SK-N-SH (cell line): Measurements from ENCODE around the gene PTPRB. TPM values are rescaled to one million over a fixed set of nuclear protein-coding genes. Genes with fewer than 3 reads are reported as not detected.

Source experiments
- CTCF ChIA-PET: fragments of 300-600, 350-600 bp; formaldehyde crosslinking; extraction: SDS; loops from one replicate; lab custom pipeline; 2021; lab: Yijun Ruan, JAX
- POLR2A ChIA-PET: fragments of 350-600 bp; sonication (Branson Sonifier 250); formaldehyde crosslinking; extraction: SDS; loops from one replicate; lab custom pipeline; 2020; ENCODE audit warnings: antibody characterized with exemption, inconsistent platforms; lab: Yijun Ruan, JAX
- DNase-seq: peaks from one replicate; pipeline ENCODE4 v3.0.0; 2012
- H2AFZ ChIP-seq: fragments of 200-600 bp; sonication (generic); 2 replicates; pipeline ENCODE4 v1.8.1; 2016; ENCODE audit warnings: antibody characterized with exemption, mild to moderate bottlenecking, low read depth
- H3F3A ChIP-seq: fragments of 200-600 bp; sonication (generic); replicated peaks from 2 replicates; pipeline ENCODE3; 2016; ENCODE audit warnings: antibody characterized with exemption, mild to moderate bottlenecking; ENCODE audit not compliant: insufficient read depth
- H3K27ac ChIP-seq, 2 experiments: fragments of 200-500 bp in 1 of 2; fragments of 200-600 bp in 1 of 2; sonication (Bioruptor generic) in 1 of 2; sonication (generic), shearing (Covaris generic) in 1 of 2; 2 replicates each; pipeline versions ENCODE4 v1.5.1 to v1.6.1; 2014 to 2016; ENCODE audit warnings: low read depth in 2 of 2, inconsistent platforms in 1 of 2, low read length in 1 of 2, mild to moderate bottlenecking in 1 of 2, mixed read lengths in 1 of 2
- H3K27me3 ChIP-seq: fragments of 200-600 bp; sonication (generic), shearing (Covaris generic); 2 replicates; pipeline ENCODE4 v1.6.1; 2016; ENCODE audit warnings: mixed run types; ENCODE audit not compliant: insufficient read depth
- H3K36me3 ChIP-seq, 2 experiments: fragments of 200-500 bp in 1 of 2; fragments of 200-600 bp in 1 of 2; sonication (Bioruptor generic) in 1 of 2; sonication (generic) in 1 of 2; replicated peaks in 1 of 2; 2 replicates each; pipeline versions ENCODE3 to v1.5.1; 2014 to 2016; ENCODE audit warnings: low read length in 1 of 2, mild to moderate bottlenecking in 1 of 2; ENCODE audit not compliant: insufficient read depth in 2 of 2, control insufficient read depth in 1 of 2
- H3K4me1 ChIP-seq, 2 experiments: fragments of 200-500 bp in 1 of 2; fragments of 200-600 bp in 1 of 2; sonication (Bioruptor generic) in 1 of 2; sonication (generic), shearing (Covaris generic) in 1 of 2; 2 replicates each; pipeline versions ENCODE4 v1.5.1 to v1.6.1; 2014 to 2016; ENCODE audit warnings: low read depth in 1 of 2, low read length in 1 of 2, mixed run types in 1 of 2; ENCODE audit not compliant: insufficient read depth in 2 of 2, control insufficient read depth in 1 of 2
- H3K4me2 ChIP-seq: fragments of 200-600 bp; sonication (generic), shearing (Covaris generic); 2 replicates; pipeline ENCODE4 v1.6.1; 2017; ENCODE audit warnings: mixed run types
- H3K4me3 ChIP-seq, 2 experiments: fragments of 200-500 bp in 1 of 2; fragments of 200-600 bp in 1 of 2; sonication (Bioruptor generic) in 1 of 2; sonication (generic), shearing (Covaris generic) in 1 of 2; 2 replicates each; pipeline versions ENCODE4 v1.5.1 to v1.8.1; 2014 to 2016; ENCODE audit warnings: low read depth in 2 of 2, inconsistent platforms in 1 of 2, low read length in 1 of 2, mild to moderate bottlenecking in 1 of 2, mixed read lengths in 1 of 2, moderate library complexity in 1 of 2
- H3K79me2 ChIP-seq: fragments of 200-600 bp; sonication (generic); 2 replicates; pipeline ENCODE4 v1.8.1; 2017; ENCODE audit warnings: mild to moderate bottlenecking; ENCODE audit not compliant: insufficient read depth
- H3K9ac ChIP-seq: fragments of 200-600 bp; sonication (generic); 2 replicates; pipeline ENCODE4 v1.6.1; 2017; ENCODE audit warnings: mixed run types
- H3K9me2 ChIP-seq: fragments of 200-600 bp; sonication (generic); 2 replicates; pipeline ENCODE4 v1.6.1; 2017; ENCODE audit warnings: mixed run types
- H3K9me3 ChIP-seq: fragments of 200-600 bp; sonication (generic); 2 replicates; pipeline ENCODE4 v1.6.1; 2017; ENCODE audit warnings: mixed run types, mild to moderate bottlenecking, moderate library complexity
- H4K20me1 ChIP-seq: fragments of 200-600 bp; sonication (generic); 2 replicates; pipeline ENCODE4 v1.6.1; 2017; ENCODE audit warnings: mild to moderate bottlenecking, mixed run types; ENCODE audit not compliant: insufficient read depth
- CHD2 ChIP-seq: fragments of 150-350 bp; IDR thresholded peaks from 2 replicates; pipeline ENCODE4 v1.6.1; 2018; ENCODE audit warnings: low read length; ENCODE audit not compliant: partially characterized antibody
- ELF1 ChIP-seq: IDR thresholded peaks from 2 replicates; pipeline ENCODE4 v1.4.0; 2012
- EP300 ChIP-seq, 2 experiments: IDR thresholded peaks; 2 replicates each; pipeline versions ENCODE4 v1.4.0 to v1.6.1; 2012; ENCODE audit warnings: borderline replicate concordance in 1 of 2, low read depth in 1 of 2, low read length in 1 of 2
- FOSL2 ChIP-seq: IDR thresholded peaks from 2 replicates; pipeline ENCODE4 v1.4.0; 2012; ENCODE audit warnings: low read depth, mild to moderate bottlenecking, moderate library complexity, borderline replicate concordance
- GATA2 ChIP-seq: sonication (generic); formaldehyde crosslinking; IDR thresholded peaks from 2 replicates; pipeline ENCODE4 v1.5.0; 2020; ENCODE audit warnings: mild to moderate bottlenecking, missing genetic modification reagents
- JUND ChIP-seq: IDR thresholded peaks from 2 replicates; pipeline ENCODE4 v1.4.0; 2012
- MEF2A ChIP-seq: IDR thresholded peaks from 2 replicates; pipeline ENCODE4 v1.4.0; 2012; ENCODE audit warnings: low read depth, borderline replicate concordance
- MXI1 ChIP-seq: IDR thresholded peaks from 2 replicates; pipeline ENCODE4 v1.6.1; 2012; ENCODE audit warnings: mild to moderate bottlenecking, low read depth, low read length, improper control_type of control experiment
- NRF1 ChIP-seq: IDR thresholded peaks from 2 replicates; pipeline ENCODE4 v1.6.1; 2012; ENCODE audit warnings: low read depth, mild to moderate bottlenecking, low read length
- POLR2AphosphoS5 ChIP-seq: IDR thresholded peaks from 2 replicates; pipeline ENCODE4 v1.6.1; 2012; ENCODE audit warnings: low read depth, low read length
- RAD21 ChIP-seq: IDR thresholded peaks from 2 replicates; pipeline ENCODE4 v1.6.1; 2012; ENCODE audit warnings: mild to moderate bottlenecking, low read length
- RCOR1 ChIP-seq: fragments of 150-350 bp; IDR thresholded peaks from 2 replicates; pipeline ENCODE4 v1.6.1; 2017; ENCODE audit warnings: antibody characterized with exemption, low read length
- RFX5 ChIP-seq: IDR thresholded peaks from 2 replicates; pipeline ENCODE4 v1.6.1; 2012; ENCODE audit warnings: mild to moderate bottlenecking, improper control_type of control experiment, low read length
- RXRA ChIP-seq: IDR thresholded peaks from 2 replicates; pipeline ENCODE4 v1.4.0; 2012; ENCODE audit warnings: low read depth, mild to moderate bottlenecking, borderline replicate concordance
- TCF12 ChIP-seq: IDR thresholded peaks from 2 replicates; pipeline ENCODE4 v1.4.0; 2012
- TEAD4 ChIP-seq: IDR thresholded peaks from 2 replicates; pipeline ENCODE4 v1.4.0; 2012; ENCODE audit warnings: mild to moderate bottlenecking, borderline replicate concordance; ENCODE audit not compliant: insufficient read depth
- YY1 ChIP-seq: IDR thresholded peaks from 2 replicates; pipeline ENCODE4 v1.4.0; 2012; ENCODE audit warnings: low read depth, mild to moderate bottlenecking
- WGBS: methylation state at CpG from one replicate; pipeline ENCODE4 v1.1.6; 2017; ENCODE audit warnings: low lambda C conversion rate; 5-methylcytosine and 5-hydroxymethylcytosine counted together
- polyA plus RNA-seq, 3 experiments: library from polyadenylated mRNA; depleted of rRNA; stranded (reverse); fragments of >200 nt; gene quantifications; 2 replicates each; pipeline ENCODE4 v1.2.3, GENCODE V29; 2012
- TF ChIP-seq, protein P1 (sequence below): IDR thresholded peaks from 2 replicates; pipeline ENCODE4 v1.4.0; 2012; ENCODE audit warnings: low read depth
- TF ChIP-seq, protein P2 (sequence below): IDR thresholded peaks from 2 replicates; pipeline ENCODE4; 2012

Gene PTPRB
- polyA plus RNA-seq, 1 of the 3 experiments (the other 2 are of a cell fraction) = 1.1 TPM

DNA sequence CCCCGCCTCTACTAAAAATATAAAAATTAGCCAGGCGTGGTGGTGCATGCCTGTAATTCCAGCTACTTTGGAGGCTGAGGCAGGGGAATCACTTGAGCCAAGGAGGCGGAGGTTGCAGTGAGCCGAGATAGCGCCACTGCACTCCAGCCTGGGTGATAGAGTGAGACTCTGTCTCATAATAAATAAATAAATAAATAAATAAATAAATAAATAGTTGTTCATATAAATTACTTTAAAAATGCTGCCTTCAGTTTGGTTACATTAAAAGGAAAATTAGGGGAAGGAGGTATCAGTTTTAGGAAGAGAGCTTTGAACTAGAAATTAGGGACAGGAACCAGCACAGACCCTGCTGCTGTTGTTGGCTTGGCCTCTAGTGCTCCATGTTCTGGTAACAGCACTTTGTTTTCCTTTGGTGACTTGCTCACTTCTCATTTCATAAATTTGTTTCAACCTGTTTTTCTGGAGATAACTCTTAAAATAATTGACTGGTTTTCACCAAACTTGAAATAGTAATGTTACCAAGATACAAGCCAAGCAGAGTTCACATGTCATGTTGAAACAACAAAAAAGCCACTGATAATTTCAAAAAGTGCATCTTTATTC lies 22.9 kb upstream of the PTPRB start:
- H3K4me3 ChIP-seq = no peak overlapping the region
- TF ChIP-seq CHD2 (no peak), POLR2AphosphoS5 (no peak), GATA2 (CRISPR knock-in tag) (no peak)
- TF ChIP-seq, all 33 proteins: peak for 0
- 98% methylated on average over 5 of the region's 5 CpGs for WGBS
- Histone ChIP-seq H3K9me2 (no peaks in the 10 kb centered on the region), H3K27me3 (no peaks in the 10 kb centered on the region), H3K27ac (peak overlapping the region in 1 of 2 experiments; percentile 99; a peak in 3 of 4 replicates), H3K9ac (peak overlapping the region; percentile 87), H3K79me2 (no peaks in the 10 kb centered on the region), H2AFZ (no peak overlapping the region), H3F3A (peaks cover 8% of the 10 kb centered on the region), H3K4me2 (no peak overlapping the region; the same call in 1 of the 2 replicates), H3K4me1 (peaks cover 11 to 27% of the 10 kb centered on the region in 2 experiments; a peak in 3 of 4 replicates), H4K20me1 (no peaks in the 10 kb centered on the region), H3K9me3 (no peaks in the 10 kb centered on the region), H3K36me3 (no peaks in the 10 kb centered on the region)
- DNase-seq = no peak
- ChIA-PET CTCF (no interaction called here), POLR2A (no interaction called here)

DNA sequence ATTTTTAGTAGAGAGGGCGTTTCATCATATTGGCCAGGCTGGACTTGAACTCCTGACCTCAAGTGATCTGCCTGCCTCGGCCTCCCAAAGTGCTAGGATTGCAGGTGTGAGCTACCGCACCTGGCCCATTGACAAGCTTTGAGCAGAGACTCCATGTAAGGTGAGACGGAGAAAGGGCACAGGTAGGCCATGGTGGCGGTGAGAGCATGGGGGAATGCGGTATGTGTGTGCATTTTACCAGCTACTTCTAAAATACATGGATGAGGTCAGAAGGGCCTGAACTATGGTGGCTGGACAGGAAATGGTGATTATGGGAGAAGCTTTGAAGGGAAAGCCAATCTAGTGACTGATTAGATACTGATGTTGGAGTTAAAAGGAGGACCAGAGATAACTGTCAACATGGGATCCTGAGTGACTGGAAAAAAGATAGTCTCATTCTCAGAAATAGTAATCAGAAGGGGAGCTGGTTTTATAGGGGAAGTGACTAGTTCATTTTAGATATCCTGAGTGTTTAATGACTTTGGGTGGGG lies 21.9 kb upstream of the PTPRB start:
- ChIA-PET CTCF (no interaction called here), POLR2A (no interaction called here)
- Histone ChIP-seq H2AFZ (no peak overlapping the region), H3K9me3 (no peaks in the 10 kb centered on the region), H4K20me1 (no peaks in the 10 kb centered on the region), H3F3A (peaks cover 8% of the 10 kb centered on the region), H3K36me3 (no peaks in the 10 kb centered on the region), H3K27ac (no peak overlapping the region), H3K27me3 (no peaks in the 10 kb centered on the region)
- TF ChIP-seq EP300 (IDR thresholded peaks at IDR 0.05; ENCODE audit: borderline replicate concordance in 1 of 2, low read depth in 1 of 2, low read length in 1 of 2) (no peak), MXI1 (no peak), TEAD4 (no peak), TCF12 (no peak), POLR2AphosphoS5 (no peak), FOSL2 (no peak), ELF1 (no peak), RCOR1 (no peak), JUND (no peak), RXRA (no peak), MEF2A (no peak), YY1 (no peak), NRF1 (no peak), RAD21 (no peak), CHD2 (no peak), RFX5 (no peak)
- TF ChIP-seq, protein P1, sequence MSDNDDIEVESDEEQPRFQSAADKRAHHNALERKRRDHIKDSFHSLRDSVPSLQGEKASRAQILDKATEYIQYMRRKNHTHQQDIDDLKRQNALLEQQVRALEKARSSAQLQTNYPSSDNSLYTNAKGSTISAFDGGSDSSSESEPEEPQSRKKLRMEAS = no peak
- TF ChIP-seq, protein P2, sequence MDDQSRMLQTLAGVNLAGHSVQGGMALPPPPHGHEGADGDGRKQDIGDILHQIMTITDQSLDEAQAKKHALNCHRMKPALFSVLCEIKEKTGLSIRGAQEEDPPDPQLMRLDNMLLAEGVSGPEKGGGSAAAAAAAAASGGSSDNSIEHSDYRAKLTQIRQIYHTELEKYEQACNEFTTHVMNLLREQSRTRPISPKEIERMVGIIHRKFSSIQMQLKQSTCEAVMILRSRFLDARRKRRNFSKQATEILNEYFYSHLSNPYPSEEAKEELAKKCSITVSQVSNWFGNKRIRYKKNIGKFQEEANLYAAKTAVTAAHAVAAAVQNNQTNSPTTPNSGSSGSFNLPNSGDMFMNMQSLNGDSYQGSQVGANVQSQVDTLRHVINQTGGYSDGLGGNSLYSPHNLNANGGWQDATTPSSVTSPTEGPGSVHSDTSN = no peak
- TF ChIP-seq, all 33 proteins: peak for 0
- Histone ChIP-seq H3K4me3 (no peak overlapping the region), H3K4me1 (peaks cover 11 to 20% of the 10 kb centered on the region in 2 experiments; a peak in 3 of 4 replicates), H3K9me2 (no peaks in the 10 kb centered on the region), H3K79me2 (no peaks in the 10 kb centered on the region), H3K9ac (no peak overlapping the region), H3K4me2 (no peak overlapping the region)
- WGBS = 95% methylated on average over 6 of the region's 6 CpGs
- no peak for DNase-seq
